MM.1S (cell line): ENCODE measurements around the gene CCBE1.
"Not testable (repeated sequence)": the region's sequence is repeated elsewhere in the genome, so short reads cannot be mapped to it uniquely, and the experiment has no call there.

ENCODE experiments used
- DNase-seq: peaks from one replicate; pipeline ENCODE4 v3.0.0-alpha.2; 2015
- H2AFZ ChIP-seq: fragments of 300-600 bp; sonication (generic); 2 replicates; pipeline ENCODE4 v1.6.0; 2016; ENCODE audit warnings: antibody characterized with exemption, low read length
- H3F3A ChIP-seq: fragments of 300-600 bp; sonication (generic); 2 replicates; pipeline ENCODE4 v1.6.1; 2016; ENCODE audit warnings: mild to moderate bottlenecking, antibody characterized with exemption, low read length, moderate library complexity, mixed read lengths; ENCODE audit not compliant: insufficient read depth
- H3K27ac ChIP-seq: fragments of 300-600 bp; sonication (generic); 2 replicates; pipeline ENCODE4 v1.5.1; 2016; ENCODE audit warnings: mild to moderate bottlenecking, low read length
- H3K27me3 ChIP-seq: fragments of 300-600 bp; sonication (generic); replicated peaks from 2 replicates; pipeline ENCODE4 v1.6.0; 2016; ENCODE audit warnings: low read length; ENCODE audit not compliant: insufficient read depth
- H3K36me3 ChIP-seq: fragments of 300-600 bp; sonication (generic); replicated peaks from 2 replicates; pipeline ENCODE4 v1.6.1; 2016; ENCODE audit warnings: mild to moderate bottlenecking, low read length, mixed read lengths; ENCODE audit not compliant: insufficient read depth
- H3K4me1 ChIP-seq: fragments of 300-600 bp; sonication (generic); 2 replicates; pipeline ENCODE4 v1.6.1; 2016; ENCODE audit warnings: low read length, mixed read lengths
- H3K4me2 ChIP-seq: fragments of 300-600 bp; sonication (generic); 2 replicates; pipeline ENCODE4 v1.6.0; 2016; ENCODE audit warnings: low read depth, low read length
- H3K4me3 ChIP-seq: fragments of 300-600 bp; sonication (generic); 2 replicates; pipeline ENCODE4 v1.5.1; 2016; ENCODE audit warnings: low read length, mixed read lengths
- H3K79me2 ChIP-seq: fragments of 300-600 bp; sonication (generic); 2 replicates; pipeline ENCODE4 v1.6.1; 2016; ENCODE audit warnings: mixed run types, low read length, mixed read lengths
- H3K9ac ChIP-seq: fragments of 300-600 bp; sonication (generic); 2 replicates; pipeline ENCODE4 v1.6.1; 2016; ENCODE audit warnings: low read length, mixed read lengths
- H3K9me2 ChIP-seq: fragments of 300-600 bp; sonication (generic); replicated peaks from 2 replicates; pipeline ENCODE4 v1.6.1; 2016; ENCODE audit warnings: mild to moderate bottlenecking, low read length, mixed read lengths; ENCODE audit not compliant: insufficient read depth
- H3K9me3 ChIP-seq: fragments of 300-600 bp; sonication (generic); replicated peaks from 2 replicates; pipeline ENCODE4 v1.6.1; 2016; ENCODE audit warnings: mild to moderate bottlenecking, low read length, mixed read lengths; ENCODE audit not compliant: insufficient read depth
- H4K20me1 ChIP-seq: fragments of 300-600 bp; sonication (generic); 2 replicates; pipeline ENCODE4 v1.6.1; 2016; ENCODE audit warnings: mild to moderate bottlenecking, low read length, moderate library complexity, mixed read lengths; ENCODE audit not compliant: insufficient read depth
- EZH2 ChIP-seq: fragments of 300-600 bp; sonication (generic); optimal IDR thresholded peaks from 2 replicates; pipeline ENCODE3; 2017; ENCODE audit warnings: low read depth, mild to moderate bottlenecking, antibody characterized with exemption, low read length, mixed read lengths
- EZH2phosphoT487 ChIP-seq: fragments of 300-600 bp; sonication (generic); IDR thresholded peaks from 2 replicates; pipeline ENCODE4 v1.6.1; 2018; ENCODE audit warnings: antibody characterized with exemption, low read length
- TF ChIP-seq, protein P1 (sequence below): fragments of 300-600 bp; sonication (generic); IDR thresholded peaks from 2 replicates; pipeline ENCODE4 v1.5.1; 2016; ENCODE audit warnings: antibody characterized with exemption, low read length, mixed read lengths

Gene CCBE1

DNA sequence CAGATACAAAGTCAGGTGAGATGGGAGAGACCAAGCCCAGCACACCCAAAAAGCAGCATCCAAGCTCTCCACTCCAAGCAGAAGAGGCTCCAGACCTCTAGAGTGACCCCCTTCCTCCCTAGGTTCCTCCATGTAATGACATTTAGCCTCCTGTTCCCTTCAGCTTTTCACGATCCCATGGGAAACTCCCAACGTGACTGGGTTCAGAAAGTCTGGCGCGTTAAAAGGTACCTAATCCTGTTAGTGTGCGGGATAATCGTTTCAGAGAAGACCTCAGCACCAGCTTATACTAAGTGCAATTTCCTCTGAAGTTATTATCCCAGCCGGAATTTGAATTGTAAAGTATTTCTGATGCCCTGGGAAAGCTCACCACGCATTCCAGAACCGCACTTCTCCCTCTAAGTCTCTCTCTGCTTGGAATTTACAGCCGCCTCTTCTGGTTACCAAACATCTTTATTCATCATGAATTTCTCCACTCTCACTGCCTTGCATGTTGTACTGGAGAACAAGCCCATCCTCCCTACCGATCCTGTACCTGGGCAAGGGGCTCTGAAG lies 46.9 kb downstream of the CCBE1 start:
- TF ChIP-seq, protein P1, sequence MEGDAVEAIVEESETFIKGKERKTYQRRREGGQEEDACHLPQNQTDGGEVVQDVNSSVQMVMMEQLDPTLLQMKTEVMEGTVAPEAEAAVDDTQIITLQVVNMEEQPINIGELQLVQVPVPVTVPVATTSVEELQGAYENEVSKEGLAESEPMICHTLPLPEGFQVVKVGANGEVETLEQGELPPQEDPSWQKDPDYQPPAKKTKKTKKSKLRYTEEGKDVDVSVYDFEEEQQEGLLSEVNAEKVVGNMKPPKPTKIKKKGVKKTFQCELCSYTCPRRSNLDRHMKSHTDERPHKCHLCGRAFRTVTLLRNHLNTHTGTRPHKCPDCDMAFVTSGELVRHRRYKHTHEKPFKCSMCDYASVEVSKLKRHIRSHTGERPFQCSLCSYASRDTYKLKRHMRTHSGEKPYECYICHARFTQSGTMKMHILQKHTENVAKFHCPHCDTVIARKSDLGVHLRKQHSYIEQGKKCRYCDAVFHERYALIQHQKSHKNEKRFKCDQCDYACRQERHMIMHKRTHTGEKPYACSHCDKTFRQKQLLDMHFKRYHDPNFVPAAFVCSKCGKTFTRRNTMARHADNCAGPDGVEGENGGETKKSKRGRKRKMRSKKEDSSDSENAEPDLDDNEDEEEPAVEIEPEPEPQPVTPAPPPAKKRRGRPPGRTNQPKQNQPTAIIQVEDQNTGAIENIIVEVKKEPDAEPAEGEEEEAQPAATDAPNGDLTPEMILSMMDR = no peak
- TF ChIP-seq EZH2 (no peak), EZH2phosphoT487 (no peak)
- no peak overlapping the region for H3K27ac ChIP-seq
- no peak for DNase-seq
- no peak overlapping the region for H2AFZ ChIP-seq
- H3K79me2 ChIP-seq = no peaks in the 10 kb centered on the region
- H3K4me2 ChIP-seq = no peak overlapping the region
- no peaks in the 10 kb centered on the region for H4K20me1 ChIP-seq
- no peak overlapping the region for H3K9ac ChIP-seq
- H3K36me3 ChIP-seq = no peaks in the 10 kb centered on the region
- H3K9me3 ChIP-seq = no peaks in the 10 kb centered on the region
- no peaks in the 10 kb centered on the region for H3K4me1 ChIP-seq
- no peaks in the 10 kb centered on the region for H3F3A ChIP-seq
- no peaks in the 10 kb centered on the region for H3K27me3 ChIP-seq
- H3K9me2 ChIP-seq = no peaks in the 10 kb centered on the region
- H3K4me3 ChIP-seq = no peak overlapping the region

DNA sequence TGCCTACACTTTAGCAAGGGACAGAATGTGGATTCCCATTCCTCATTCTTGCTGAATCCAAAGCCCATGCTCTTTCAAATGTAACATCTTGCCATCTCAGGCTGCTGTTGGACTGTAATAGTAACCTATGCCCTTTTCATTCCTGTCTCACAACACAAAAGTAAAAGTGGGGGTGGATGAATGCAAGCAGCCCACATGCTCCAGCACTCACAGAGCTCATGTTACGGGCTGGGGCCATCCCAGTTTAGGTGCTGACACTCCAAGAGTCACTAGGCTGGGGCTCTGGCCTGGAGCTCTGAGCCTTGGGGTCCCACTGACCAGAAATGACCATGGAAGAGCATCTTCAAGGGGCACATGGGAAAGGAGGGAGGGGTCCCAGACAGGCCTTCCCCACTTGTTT lies 47.6 kb downstream of the CCBE1 start:
- H3K79me2 ChIP-seq = no peaks in the 10 kb centered on the region
- no peaks in the 10 kb centered on the region for H3K36me3 ChIP-seq
- no peak overlapping the region for H3K4me3 ChIP-seq
- no peaks in the 10 kb centered on the region for H3F3A ChIP-seq
- no peak overlapping the region for H2AFZ ChIP-seq
- TF ChIP-seq, protein P1 = no peak
- TF ChIP-seq EZH2phosphoT487 (no peak), EZH2 (no peak)
- no peak overlapping the region for H3K4me2 ChIP-seq
- H3K4me1 ChIP-seq = no peaks in the 10 kb centered on the region
- no peaks in the 10 kb centered on the region for H3K9me2 ChIP-seq
- no peak overlapping the region for H3K27ac ChIP-seq
- no peaks in the 10 kb centered on the region for H4K20me1 ChIP-seq
- no peaks in the 10 kb centered on the region for H3K27me3 ChIP-seq
- no peaks in the 10 kb centered on the region for H3K9me3 ChIP-seq
- no peak overlapping the region for H3K9ac ChIP-seq
- DNase-seq = no peak

DNA sequence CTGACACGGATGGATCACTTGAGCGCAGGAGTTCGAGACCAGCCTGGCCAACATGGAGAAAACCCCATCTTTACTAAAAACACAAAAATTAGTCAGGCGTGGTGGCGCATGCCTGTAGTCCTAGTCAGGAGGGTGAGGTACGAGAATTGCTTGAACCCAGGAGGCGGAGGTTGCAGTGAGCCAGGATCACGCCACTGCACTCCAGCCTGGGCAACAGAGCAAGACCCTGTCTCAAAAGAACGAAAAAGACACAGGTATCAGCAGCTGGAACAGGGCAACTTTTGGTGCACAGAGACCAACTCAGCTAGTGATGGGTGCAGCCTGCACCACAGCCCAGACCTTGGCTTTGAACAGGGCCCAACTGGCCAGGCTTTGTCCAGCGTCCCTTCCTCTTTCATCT lies 48.8 kb downstream of the CCBE1 start:
- not testable (repeated sequence) for H3K4me1 ChIP-seq, H3K36me3 ChIP-seq, H3K9me2 ChIP-seq, H3K27me3 ChIP-seq, H3K9me3 ChIP-seq, H3K4me2 ChIP-seq, H4K20me1 ChIP-seq, H3K9ac ChIP-seq, H3K27ac ChIP-seq, DNase-seq, H3K4me3 ChIP-seq, H3F3A ChIP-seq, H2AFZ ChIP-seq, H3K79me2 ChIP-seq

DNA sequence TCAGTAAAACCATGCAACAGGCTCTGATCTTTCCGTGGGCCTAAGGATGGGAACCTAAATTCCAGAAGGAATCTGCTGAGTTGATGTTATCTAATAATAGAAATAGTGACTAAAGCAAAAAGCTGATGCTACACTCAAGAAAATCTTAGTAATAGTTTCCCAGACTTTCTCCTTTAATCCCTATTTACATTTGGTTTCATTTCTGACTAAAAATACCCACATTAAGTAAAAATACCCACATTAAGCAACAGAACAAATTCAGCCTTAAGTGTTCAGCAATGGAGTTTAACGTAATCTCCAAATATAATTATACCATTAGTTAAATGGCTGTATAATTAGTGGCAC lies 50.3 kb downstream of the CCBE1 start:
- TF ChIP-seq, protein P1 = no peak
- Histone ChIP-seq H3K9ac (no peak overlapping the region), H3K36me3 (no peaks in the 10 kb centered on the region), H3K4me2 (no peak overlapping the region), H3K9me3 (no peaks in the 10 kb centered on the region), H3K4me1 (no peaks in the 10 kb centered on the region), H3K27ac (no peak overlapping the region), H2AFZ (no peak overlapping the region), H3K4me3 (no peak overlapping the region), H3K9me2 (no peaks in the 10 kb centered on the region), H3K27me3 (no peaks in the 10 kb centered on the region), H3K79me2 (no peaks in the 10 kb centered on the region), H4K20me1 (no peaks in the 10 kb centered on the region), H3F3A (no peaks in the 10 kb centered on the region)
- no peak for DNase-seq
